HCT116 (cell line): ENCODE data around the gene SNX8. TPM values are rescaled to one million over a fixed set of nuclear protein-coding genes. Genes with fewer than 3 reads are reported as not detected.

Source experiments
- ATAC-seq: fragments of 200-7000 bp; cut with Tn5 transposase; 2 replicates; pipeline ENCODE4 v1.9.1; 2020; ENCODE audit warnings: mild to moderate bottlenecking, moderate library complexity
- BruUV-seq: library from RNA; stranded (reverse); fragments of 400-500 nt; replicated peaks from 2 replicates; lab custom pipeline; 2021; lab: Mats Ljungman, UMichigan
- CTCF ChIA-PET: fragments of 300-600 bp; sonication (Branson Sonifier 250); formaldehyde crosslinking; loops from one replicate; lab custom pipeline; 2021; ENCODE audit warnings: antibody characterized with exemption; lab: Charles Lee
- POLR2A ChIA-PET: fragments of 300-600, 350-600 bp; sonication (Branson Sonifier 250); formaldehyde crosslinking; loops from one replicate; lab custom pipeline; 2021; ENCODE audit warnings: antibody characterized with exemption; lab: Charles Lee
- RAD21 ChIA-PET, 2 experiments: fragments of 300-600 bp; sonication (Branson Sonifier 250); formaldehyde crosslinking; loops; one replicate each; lab custom pipeline; 2023; ENCODE audit warnings: low total read pairs in 2 of 2; ENCODE audit not compliant: uncharacterized antibody in 2 of 2, unreplicated experiment in 2 of 2, low non-redundant PET in 1 of 2; lab: Charles Lee
- DNase-seq: peaks from one replicate; pipeline ENCODE4 v3.0.0-alpha.2; 2010; ENCODE audit warnings: low read depth, low spot score
- H2AFZ ChIP-seq: fragments of 200-600 bp; shearing (Covaris generic), sonication (generic); 2 replicates; pipeline ENCODE4 v1.6.1; 2017; ENCODE audit warnings: low read depth, mixed run types, mixed read lengths, antibody characterized with exemption, low read length; ENCODE audit not compliant: poor library complexity, severe bottlenecking
- H3K27ac ChIP-seq: 2 replicates; pipeline ENCODE4 v1.5.1; 2012; ENCODE audit warnings: low read depth, low read length
- H3K27me3 ChIP-seq: fragments of 200-600 bp; sonication (generic); 2 replicates; pipeline ENCODE4 v1.6.1; 2016; ENCODE audit warnings: mixed run types, low read length, mixed read lengths; ENCODE audit not compliant: insufficient read depth
- H3K36me3 ChIP-seq, 2 experiments: fragments of 200-500 bp in 1 of 2; fragments of 200-600 bp in 1 of 2; sonication (Bioruptor generic) in 1 of 2; sonication (generic) in 1 of 2; 2 replicates each; pipeline versions ENCODE4 v1.5.1 to v1.6.1; 2014 to 2016; ENCODE audit warnings: low read length in 2 of 2, inconsistent platforms in 1 of 2, mixed read lengths in 1 of 2, mixed run types in 1 of 2; ENCODE audit not compliant: insufficient read depth in 2 of 2, control insufficient read depth in 1 of 2
- H3K4me1 ChIP-seq, 2 experiments: fragments of 200-600 bp in 1 of 2; sonication (generic) in 1 of 2; 2 replicates each; pipeline versions ENCODE4 v1.5.1 to v1.6.1; 2012 to 2017; ENCODE audit warnings: low read length in 2 of 2, inconsistent platforms in 1 of 2, mild to moderate bottlenecking in 1 of 2, mixed read lengths in 1 of 2, mixed run types in 1 of 2, moderate library complexity in 1 of 2; ENCODE audit not compliant: insufficient read depth in 2 of 2, control insufficient read depth in 1 of 2
- H3K4me2 ChIP-seq: fragments of 200-600 bp; sonication (generic); 2 replicates; pipeline ENCODE4 v1.6.1; 2017; ENCODE audit warnings: mixed run types, low read length, mixed read lengths
- H3K4me3 ChIP-seq, 2 experiments: fragments of 200-600 bp in 1 of 2; sonication (generic) in 1 of 2; replicated peaks in 1 of 2; 2 replicates each; pipeline ENCODE4 v1.5.1; 2011 to 2016; ENCODE audit warnings: low read length in 2 of 2, control low read depth in 1 of 2, low read depth in 1 of 2, mild to moderate bottlenecking in 1 of 2, mixed read lengths in 1 of 2, mixed run types in 1 of 2
- H3K79me2 ChIP-seq: fragments of 200-600 bp; sonication (generic); 2 replicates; pipeline ENCODE4 v1.6.1; 2017; ENCODE audit warnings: mild to moderate bottlenecking, mixed run types, low read length, moderate library complexity, mixed read lengths; ENCODE audit not compliant: insufficient read depth
- H3K9ac ChIP-seq: fragments of 200-600 bp; sonication (generic); 2 replicates; pipeline ENCODE4 v1.6.1; 2016; ENCODE audit warnings: low read length, mixed read lengths
- H3K9me2 ChIP-seq: fragments of 200-600 bp; sonication (generic), shearing (Covaris generic); 2 replicates; pipeline ENCODE4 v1.6.1; 2017; ENCODE audit warnings: mixed run types, mild to moderate bottlenecking, moderate library complexity; ENCODE audit not compliant: insufficient read depth
- H3K9me3 ChIP-seq, 2 experiments: fragments of 200-500 bp in 1 of 2; fragments of 200-600 bp in 1 of 2; sonication (Bioruptor generic) in 1 of 2; sonication (generic) in 1 of 2; 2 replicates each; pipeline ENCODE4 v1.6.1; 2014 to 2017; ENCODE audit warnings: low read length in 2 of 2, mixed read lengths in 2 of 2, inconsistent platforms in 1 of 2, low read depth in 1 of 2, mild to moderate bottlenecking in 1 of 2, mixed run types in 1 of 2, moderate library complexity in 1 of 2; ENCODE audit not compliant: control insufficient read depth in 1 of 2, insufficient read depth in 1 of 2
- H4K20me1 ChIP-seq: fragments of 200-600 bp; sonication (generic), shearing (Covaris generic); 2 replicates; pipeline ENCODE4 v1.6.1; 2017; ENCODE audit warnings: mixed run types, mild to moderate bottlenecking, moderate library complexity; ENCODE audit not compliant: insufficient read depth
- EZH2 ChIP-seq: fragments of 200-600 bp; sonication (generic); IDR thresholded peaks from 2 replicates; pipeline ENCODE4 v1.6.1; 2017; ENCODE audit warnings: antibody characterized with exemption, mixed run types
- RAD21 ChIP-seq: IDR thresholded peaks from 2 replicates; pipeline ENCODE4 v1.6.1; 2012; ENCODE audit warnings: low read depth, mild to moderate bottlenecking
- intact Hi-C: fragments of 100-400 bp; cut with micrococcal nuclease; formaldehyde crosslinking; loops from 2 replicates; pipeline ENCODE4 v1.10.0; 2022
- total RNA-seq: library from RNA; stranded (reverse); gene quantifications from one replicate; pipeline ENCODE4 v1.2.1, GENCODE V29; 2021; ENCODE audit not compliant: unreplicated experiment
- TF ChIP-seq, protein P1 (sequence below), 3 experiments: fragments of 200-600 bp in 1 of 3; sonication (generic) in 1 of 3; IDR thresholded peaks in 2 of 3; conservative IDR thresholded peaks in 1 of 3; 2 replicates each; pipeline ENCODE4 v1.5.1; 2012 to 2017; ENCODE audit warnings: low read depth in 2 of 3, low read length in 2 of 3, antibody characterized with exemption in 1 of 3, borderline replicate concordance in 1 of 3, control low read depth in 1 of 3, mild to moderate bottlenecking in 1 of 3, mixed read lengths in 1 of 3, mixed run types in 1 of 3, moderate library complexity in 1 of 3; ENCODE audit not compliant: insufficient read depth in 1 of 3

SNX8 gene
- total RNA-seq, 1 experiment from 2014 or later: 41.7 TPM

DNA sequence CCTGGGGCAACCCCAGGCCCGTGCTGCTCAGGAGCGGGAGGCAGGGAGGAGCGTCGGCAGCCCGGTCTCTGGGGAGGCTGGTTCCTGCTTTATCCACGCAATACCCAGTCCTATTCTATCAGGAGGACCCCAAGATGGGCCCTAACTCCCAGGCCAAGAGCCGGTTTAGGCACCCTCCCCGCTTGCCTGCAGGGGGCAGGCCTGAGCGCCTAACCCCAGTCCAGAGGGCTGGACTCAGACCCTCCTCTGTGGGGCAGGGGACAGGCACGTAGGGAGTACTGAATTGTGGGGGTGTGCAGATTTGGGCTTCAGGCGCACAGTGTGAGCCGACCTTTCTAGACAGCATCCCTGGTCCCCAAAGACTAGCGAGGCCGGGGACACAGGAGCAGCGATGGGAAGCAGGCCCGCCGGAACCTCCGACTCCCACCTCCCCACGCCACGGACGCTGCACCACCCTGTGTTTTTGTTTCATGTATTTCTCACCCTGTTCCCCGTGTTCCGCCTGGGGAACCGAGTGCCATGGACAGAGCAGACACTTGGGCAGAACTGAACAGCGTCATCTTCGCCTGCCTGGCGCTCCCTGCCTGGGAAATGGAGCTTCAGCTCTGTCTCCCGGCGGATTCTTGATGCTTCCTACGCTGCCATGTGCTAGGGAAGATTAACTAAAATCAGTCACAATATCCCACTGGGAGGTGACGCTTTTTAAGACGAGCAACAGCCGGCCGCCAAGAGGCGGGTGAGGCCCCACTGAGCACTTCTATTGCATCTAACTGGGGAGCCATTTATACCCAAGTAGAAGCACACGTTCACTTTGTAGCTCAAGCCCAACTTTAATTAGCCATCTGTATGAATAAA, 66.9 kb downstream of the SNX8 start:
- Histone ChIP-seq H3K27ac (no peak overlapping the region), H3K9me3 (no peaks in the 10 kb centered on the region), H3K27me3 (no peaks in the 10 kb centered on the region), H3K4me1 (peaks cover 9 to 20% of the 10 kb centered on the region in 2 experiments), H3K4me2 (no peak overlapping the region), H2AFZ (no peak overlapping the region), H3K36me3 (no peaks in the 10 kb centered on the region; a peak in 1 of 4 replicates), H3K4me3 (no peak overlapping the region), H3K79me2 (peaks cover 18% of the 10 kb centered on the region; the same call in 1 of the 2 replicates), H4K20me1 (no peaks in the 10 kb centered on the region), H3K9me2 (no peaks in the 10 kb centered on the region), H3K9ac (no peak overlapping the region)
- DNase-seq: no peak
- ChIA-PET CTCF (interaction anchor here (0.6 to 2.9 kb wide), 3 partner anchors 8 to 222 kb away, joined by 3 to 11 read pairs (median 6); no protein-coding TSS in a partner anchor), POLR2A (no interaction called here), RAD21 (no interaction called here)
- BruUV-seq: no TSS peak
- intact Hi-C loops: loop anchor here (2.0 kb wide), 1 partner anchor 101 kb away; no protein-coding TSS in a partner anchor
- TF ChIP-seq RAD21: peak; percentile 52
- TF ChIP-seq, protein P1, sequence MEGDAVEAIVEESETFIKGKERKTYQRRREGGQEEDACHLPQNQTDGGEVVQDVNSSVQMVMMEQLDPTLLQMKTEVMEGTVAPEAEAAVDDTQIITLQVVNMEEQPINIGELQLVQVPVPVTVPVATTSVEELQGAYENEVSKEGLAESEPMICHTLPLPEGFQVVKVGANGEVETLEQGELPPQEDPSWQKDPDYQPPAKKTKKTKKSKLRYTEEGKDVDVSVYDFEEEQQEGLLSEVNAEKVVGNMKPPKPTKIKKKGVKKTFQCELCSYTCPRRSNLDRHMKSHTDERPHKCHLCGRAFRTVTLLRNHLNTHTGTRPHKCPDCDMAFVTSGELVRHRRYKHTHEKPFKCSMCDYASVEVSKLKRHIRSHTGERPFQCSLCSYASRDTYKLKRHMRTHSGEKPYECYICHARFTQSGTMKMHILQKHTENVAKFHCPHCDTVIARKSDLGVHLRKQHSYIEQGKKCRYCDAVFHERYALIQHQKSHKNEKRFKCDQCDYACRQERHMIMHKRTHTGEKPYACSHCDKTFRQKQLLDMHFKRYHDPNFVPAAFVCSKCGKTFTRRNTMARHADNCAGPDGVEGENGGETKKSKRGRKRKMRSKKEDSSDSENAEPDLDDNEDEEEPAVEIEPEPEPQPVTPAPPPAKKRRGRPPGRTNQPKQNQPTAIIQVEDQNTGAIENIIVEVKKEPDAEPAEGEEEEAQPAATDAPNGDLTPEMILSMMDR (IDR thresholded peaks at IDR 0.05 in 2 of 3, conservative IDR thresholded peaks at IDR 0.05 in 1 of 3; ENCODE audit: borderline replicate concordance in 1 of 3, insufficient read depth in 1 of 3, low read depth in 2 of 3, low read length in 2 of 3): peak in 2 of 3 experiments; percentile 86 to 87; a peak in 5 of 6 replicates
- TF ChIP-seq EZH2: no peak
- ATAC-seq: peak; percentile 54
